Measurements from ENCODE around the gene LRPAP1. TPM values are rescaled to one million over a fixed set of nuclear protein-coding genes. Genes with fewer than 3 reads are reported as not detected.

The LRPAP1 gene
- polyA plus RNA-seq, 1 of the 3 experiments (the other 2 are of a cell fraction): 209 TPM

- 46% methylated on average over 5 of the region's 5 CpGs for WGBS (ENCODE audit: low lambda C conversion rate)
- no peaks in the 10 kb centered on the region for H3F3A ChIP-seq (replicated peaks; ENCODE audit: insufficient read depth)
- no peak overlapping the region for H3K4me2 ChIP-seq
- ChIA-PET CTCF (interaction anchor here (0.6 to 5.8 kb wide), 40 partner anchors 10 to 464 kb away, joined by 3 to 34 read pairs (median 5); no protein-coding TSS in a partner anchor), POLR2A (interaction anchor here (0.7 kb wide), 1 partner anchor 179 kb away, joined by 3 read pairs; no protein-coding TSS in a partner anchor)
- no peak for TF ChIP-seq YY1 (IDR thresholded peaks at IDR 0.05; ENCODE audit: low read depth)
- no peak for TF ChIP-seq IRF3 (IDR thresholded peaks at IDR 0.05; ENCODE audit: low read depth, low read length)
- no peak for TF ChIP-seq RAD21 (IDR thresholded peaks at IDR 0.05; ENCODE audit: low read length)
- TF ChIP-seq TAF1 (IDR thresholded peaks at IDR 0.05; ENCODE audit: borderline replicate concordance, low read depth, low read length): no peak
- no peak overlapping the region for H3K4me3 ChIP-seq (ENCODE audit: low read depth in 2 of 2, low read length in 1 of 2)
- H3K9ac ChIP-seq: no peak overlapping the region
- no peaks in the 10 kb centered on the region for H3K36me3 ChIP-seq (replicated peaks in 1 of 2; ENCODE audit: control insufficient read depth in 1 of 2, insufficient read depth in 2 of 2, low read length in 1 of 2)
- H3K9me3 ChIP-seq: no peaks in the 10 kb centered on the region
- no peak for DNase-seq
- no peak overlapping the region for H3K27ac ChIP-seq (ENCODE audit: low read depth in 2 of 2, low read length in 1 of 2)
- H4K20me1 ChIP-seq (ENCODE audit: insufficient read depth): no peaks in the 10 kb centered on the region
- peaks cover 0 to 19% of the 10 kb centered on the region in 2 experiments; a peak in 1 of 4 replicates for H3K4me1 ChIP-seq (ENCODE audit: control insufficient read depth in 1 of 2, insufficient read depth in 2 of 2, low read depth in 1 of 2, low read length in 1 of 2)
- H2AFZ ChIP-seq (ENCODE audit: low read depth): no peak overlapping the region
- no peaks in the 10 kb centered on the region for H3K27me3 ChIP-seq (ENCODE audit: insufficient read depth)
- H3K9me2 ChIP-seq: no peaks in the 10 kb centered on the region
- no peaks in the 10 kb centered on the region for H3K79me2 ChIP-seq (ENCODE audit: insufficient read depth)
Measured at GRCh38 chr4:3481113-3481531, 51.1 kb downstream of the LRPAP1 start.

GRCh38 chr4:3480528-3481112 is 51.6 kb downstream of the LRPAP1 start:
- H3K27ac ChIP-seq (ENCODE audit: low read depth in 2 of 2, low read length in 1 of 2): no peak overlapping the region
- H3K9ac ChIP-seq: no peak overlapping the region
- H3K4me3 ChIP-seq (ENCODE audit: low read depth in 2 of 2, low read length in 1 of 2): peak overlapping the region in 1 of 2 experiments; percentile 57; a peak in 1 of 4 replicates
- no peak overlapping the region for H3K4me2 ChIP-seq
- H4K20me1 ChIP-seq (ENCODE audit: insufficient read depth): no peaks in the 10 kb centered on the region
- no peak overlapping the region for H2AFZ ChIP-seq (ENCODE audit: low read depth)
- H3K79me2 ChIP-seq (ENCODE audit: insufficient read depth): no peaks in the 10 kb centered on the region
- CTCF ChIA-PET: interaction anchor here (0.6 to 5.8 kb wide), 46 partner anchors 10 to 464 kb away, joined by 3 to 34 read pairs (median 4); partner anchors contain the start of gene MSANTD1
- no peaks in the 10 kb centered on the region for H3K9me2 ChIP-seq
- DNase-seq: peak; percentile 92
- H3K9me3 ChIP-seq: no peaks in the 10 kb centered on the region
- TF ChIP-seq FOXM1 (IDR thresholded peaks at IDR 0.05; ENCODE audit: low read depth): no peak
- no peak for TF ChIP-seq MAX (IDR thresholded peaks at IDR 0.05; ENCODE audit: low read depth)
- no peak for TF ChIP-seq GABPA (IDR thresholded peaks at IDR 0.05; ENCODE audit: low read depth)
- peak; percentile 97 for TF ChIP-seq CTCF (IDR thresholded peaks at IDR 0.05)
- peak; percentile 68 for TF ChIP-seq SMC3 (IDR thresholded peaks at IDR 0.05; ENCODE audit: low read depth, low read length)
- no peak for TF ChIP-seq RXRA (IDR thresholded peaks at IDR 0.05; ENCODE audit: borderline replicate concordance, low read depth)
- TF ChIP-seq RAD21 (IDR thresholded peaks at IDR 0.05; ENCODE audit: low read length): peak; percentile 79
- no peak for TF ChIP-seq FOSL2 (IDR thresholded peaks at IDR 0.05; ENCODE audit: borderline replicate concordance, low read depth)
- no peak for TF ChIP-seq RFX5 (IDR thresholded peaks at IDR 0.05; ENCODE audit: low read length)
- TF ChIP-seq FOXJ3 (CRISPR knock-in tag; IDR thresholded peaks at IDR 0.05): no peak
- no peak for TF ChIP-seq GATA2 (CRISPR knock-in tag; IDR thresholded peaks at IDR 0.05)
- TF ChIP-seq IRF3 (IDR thresholded peaks at IDR 0.05; ENCODE audit: low read depth, low read length): no peak
- H3K36me3 ChIP-seq (replicated peaks in 1 of 2; ENCODE audit: control insufficient read depth in 1 of 2, insufficient read depth in 2 of 2, low read length in 1 of 2): no peaks in the 10 kb centered on the region
- POLR2A ChIA-PET: interaction anchor here (0.7 kb wide), 1 partner anchor 180 kb away, joined by 3 read pairs; no protein-coding TSS in a partner anchor
- H3K27me3 ChIP-seq (ENCODE audit: insufficient read depth): no peaks in the 10 kb centered on the region
- peaks cover 0 to 19% of the 10 kb centered on the region in 2 experiments; a peak in 1 of 4 replicates for H3K4me1 ChIP-seq (ENCODE audit: control insufficient read depth in 1 of 2, insufficient read depth in 2 of 2, low read depth in 1 of 2, low read length in 1 of 2)
- 22% methylated on average over 17 of the region's 17 CpGs for WGBS (ENCODE audit: low lambda C conversion rate)
- no peaks in the 10 kb centered on the region for H3F3A ChIP-seq (replicated peaks; ENCODE audit: insufficient read depth)

Data from SK-N-SH (cell line).